Measurements from ENCODE around the gene CELF5. TPM values are rescaled to one million over a fixed set of nuclear protein-coding genes. Genes with fewer than 3 reads are reported as not detected.

CELF5 gene
- total and polyA plus RNA-seq, 7 donors = under 0.01 to 1.1 (median 0.37) TPM; not detected in 1

- no peak for TF ChIP-seq POLR2A (IDR thresholded peaks at IDR 0.05)
- Histone ChIP-seq H3K9me3 (no peaks in the 10 kb centered on the region), H3K27ac (no peak overlapping the region), H3K4me3 (no peak overlapping the region), H3K27me3 (no peaks in the 10 kb centered on the region), H3K36me3 (peaks cover 0 to 44% (median 3%) of the 10 kb centered on the region in 4 donors), H3K4me1 (no peaks in the 10 kb centered on the region)
- intact Hi-C loops (cut with DNase I) = no loop called here
- 95% methylated on average over 42 of the region's 42 CpGs for WGBS, 2 donors
- no peak for DNase-seq
Observed at GRCh38 chr19:3196064-3196932, 28.2 kb upstream of the CELF5 start.

GRCh38 chr19:3196933-3197205 is 27.6 kb upstream of the CELF5 start:
- WGBS, 2 donors = 96 to 97% methylated on average over 14 of the region's 14 CpGs
- no peaks in the 10 kb centered on the region for H3K9me3 ChIP-seq
- H3K27me3 ChIP-seq = no peaks in the 10 kb centered on the region
- TF ChIP-seq EP300 (IDR thresholded peaks at IDR 0.05) = no peak
- TF ChIP-seq CTCF (IDR thresholded peaks at IDR 0.05) = no peak
- TF ChIP-seq POLR2A (IDR thresholded peaks at IDR 0.05) = no peak
- TF ChIP-seq POLR2AphosphoS5 (IDR thresholded peaks at IDR 0.05) = no peak
- H3K36me3 ChIP-seq = peaks cover 0 to 44% (median 3%) of the 10 kb centered on the region in 4 donors
- intact Hi-C loops (cut with DNase I) = no loop called here
- no peak for DNase-seq
- H3K4me3 ChIP-seq = no peak overlapping the region
- no peaks in the 10 kb centered on the region for H3K4me1 ChIP-seq
- no peak overlapping the region for H3K27ac ChIP-seq

- TF ChIP-seq POLR2AphosphoS5 (IDR thresholded peaks at IDR 0.05) = no peak
- no peak for TF ChIP-seq POLR2A (IDR thresholded peaks at IDR 0.05)
- TF ChIP-seq EP300 (IDR thresholded peaks at IDR 0.05) = no peak
- no peak for TF ChIP-seq CTCF (IDR thresholded peaks at IDR 0.05)
- 93 to 95% methylated on average over 43 of the region's 43 CpGs for WGBS, 2 donors
- H3K27ac ChIP-seq = no peak overlapping the region
- H3K9me3 ChIP-seq = no peaks in the 10 kb centered on the region
- no peaks in the 10 kb centered on the region for H3K27me3 ChIP-seq
- H3K4me3 ChIP-seq = no peak overlapping the region
- peaks cover 0 to 36% (median 5%) of the 10 kb centered on the region in 4 donors for H3K36me3 ChIP-seq
- intact Hi-C loops (cut with DNase I) = no loop called here
- DNase-seq = no peak
- H3K4me1 ChIP-seq = no peaks in the 10 kb centered on the region
Observed at GRCh38 chr19:3198901-3199700, 25.4 kb upstream of the CELF5 start.

- no peaks in the 10 kb centered on the region for H3K4me1 ChIP-seq
- DNase-seq = no peak
- no peak for TF ChIP-seq EP300 (IDR thresholded peaks at IDR 0.05)
- no peak for TF ChIP-seq POLR2A (IDR thresholded peaks at IDR 0.05)
- TF ChIP-seq CTCF (IDR thresholded peaks at IDR 0.05) = no peak
- no peak for TF ChIP-seq POLR2AphosphoS5 (IDR thresholded peaks at IDR 0.05)
- 93 to 95% methylated on average over 39 of the region's 39 CpGs for WGBS, 2 donors
- no peak overlapping the region for H3K4me3 ChIP-seq
- H3K9me3 ChIP-seq = no peaks in the 10 kb centered on the region
- peaks cover 0 to 50% (median 13%) of the 10 kb centered on the region in 4 donors for H3K36me3 ChIP-seq
- intact Hi-C loops (cut with DNase I) = no loop called here
- no peaks in the 10 kb centered on the region for H3K27me3 ChIP-seq
- no peak overlapping the region for H3K27ac ChIP-seq
Observed at GRCh38 chr19:3201072-3201700, 23.3 kb upstream of the CELF5 start.

- Histone ChIP-seq H3K27ac (no peak overlapping the region), H3K27me3 (no peaks in the 10 kb centered on the region), H3K4me3 (no peak overlapping the region), H3K9me3 (no peaks in the 10 kb centered on the region), H3K4me1 (no peaks in the 10 kb centered on the region), H3K36me3 (peaks cover 0 to 53% (median 17%) of the 10 kb centered on the region in 4 donors)
- intact Hi-C loops (cut with DNase I) = no loop called here
- 93 to 96% methylated on average over 14 of the region's 14 CpGs for WGBS, 2 donors
- no peak for TF ChIP-seq POLR2A (IDR thresholded peaks at IDR 0.05)
- no peak for TF ChIP-seq CTCF (IDR thresholded peaks at IDR 0.05)
- TF ChIP-seq EP300 (IDR thresholded peaks at IDR 0.05) = no peak
- no peak for TF ChIP-seq POLR2AphosphoS5 (IDR thresholded peaks at IDR 0.05)
- no peak for DNase-seq
Observed at GRCh38 chr19:3201911-3202310, 22.6 kb upstream of the CELF5 start.

All from sigmoid colon (tissue), 7 donors.